ENCODE results near the gene IGLON5. TPM values are rescaled to one million over a fixed set of nuclear protein-coding genes. Genes with fewer than 3 reads are reported as not detected.

IGLON5 gene
- polyA plus RNA-seq = 1 to 10 TPM in 1 of 3 donors, under 1 TPM in 2; 0.11 to 1.1 (median 0.28) TPM

DNA sequence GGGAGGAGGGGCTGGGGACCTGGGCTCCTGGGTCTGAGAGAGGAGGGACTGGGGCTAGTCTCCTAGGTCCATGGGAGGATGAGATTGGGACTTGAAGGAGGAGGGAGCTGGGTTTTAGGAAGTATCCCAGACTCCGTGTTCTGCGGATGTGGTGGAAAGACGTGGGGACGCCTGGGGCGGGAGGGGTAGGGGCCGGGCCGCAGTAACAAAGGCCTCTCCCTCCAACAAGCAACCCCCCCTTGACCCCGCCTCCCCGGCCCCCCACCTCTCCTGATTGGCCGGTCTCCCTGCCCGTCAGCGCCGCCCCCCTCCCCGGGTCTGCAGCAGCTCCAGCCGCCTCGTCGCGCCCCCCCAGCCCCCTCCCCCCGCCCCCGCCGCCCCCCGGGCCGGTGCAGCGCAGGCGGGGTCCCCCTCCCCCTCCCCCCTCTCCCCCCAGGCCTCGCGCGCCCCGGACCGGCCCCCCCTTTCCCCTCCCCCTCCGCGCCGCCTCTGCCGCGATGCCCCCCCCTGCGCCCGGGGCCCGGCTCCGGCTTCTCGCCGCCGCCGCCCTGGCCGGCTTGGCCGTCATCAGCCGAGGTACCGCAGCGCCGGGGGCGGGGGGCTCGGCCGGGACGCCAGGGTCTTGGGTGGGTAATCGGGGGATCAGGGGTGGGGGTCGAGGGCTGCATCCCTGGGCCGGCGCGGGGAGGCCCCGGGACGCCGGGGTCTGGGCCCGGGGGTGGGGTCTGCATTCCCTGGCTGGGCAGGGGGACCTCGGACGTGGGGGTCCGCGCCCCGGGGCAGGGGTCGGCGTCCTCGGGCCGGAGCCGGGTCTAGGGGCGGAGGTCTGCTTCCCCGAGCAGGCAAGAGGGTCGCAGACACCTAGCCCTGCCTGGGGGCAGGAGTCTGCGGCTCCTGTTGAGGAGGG is at the start of gene IGLON5:
Gene IGLON5 (plus strand): TSS at position 294 of the 907 bp plus-strand sequence. CDS start 204 bp downstream, at position 498.
- WGBS, 3 donors = 2 to 5% (median 4%) methylated on average over 29 to 56 of the region's 76 CpGs

DNA sequence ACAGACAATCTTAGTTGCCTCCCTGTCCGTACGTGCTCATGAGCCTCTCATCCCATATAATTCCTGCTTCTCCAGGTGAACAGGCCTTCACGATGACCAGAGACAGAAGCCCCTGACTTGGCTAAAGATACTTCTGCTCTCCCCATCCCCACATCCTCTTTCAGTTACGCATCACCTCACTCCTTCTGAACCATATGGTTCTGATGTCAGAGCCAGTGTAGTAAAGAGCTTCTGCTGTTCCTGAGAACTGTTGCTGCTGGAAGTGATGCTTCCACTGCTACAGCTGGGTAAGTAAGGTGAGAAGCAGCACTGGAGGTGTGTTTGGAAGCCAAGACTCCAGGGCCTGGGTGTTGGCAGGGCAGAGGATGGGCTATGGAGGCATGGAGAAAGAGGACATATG is 47.6 kb upstream of the IGLON5 start:
- H3K27ac ChIP-seq (ENCODE audit: low read depth, low read length) = no peak overlapping the region
- 66 to 74% (median 71%) methylated on average over 4 of the region's 4 CpGs for WGBS, 3 donors

More for the DNA sequence above, at the start of gene IGLON5:
- H3K27ac ChIP-seq (ENCODE audit: low read depth, low read length) = no peak within 1 kb of the TSS

DNA sequence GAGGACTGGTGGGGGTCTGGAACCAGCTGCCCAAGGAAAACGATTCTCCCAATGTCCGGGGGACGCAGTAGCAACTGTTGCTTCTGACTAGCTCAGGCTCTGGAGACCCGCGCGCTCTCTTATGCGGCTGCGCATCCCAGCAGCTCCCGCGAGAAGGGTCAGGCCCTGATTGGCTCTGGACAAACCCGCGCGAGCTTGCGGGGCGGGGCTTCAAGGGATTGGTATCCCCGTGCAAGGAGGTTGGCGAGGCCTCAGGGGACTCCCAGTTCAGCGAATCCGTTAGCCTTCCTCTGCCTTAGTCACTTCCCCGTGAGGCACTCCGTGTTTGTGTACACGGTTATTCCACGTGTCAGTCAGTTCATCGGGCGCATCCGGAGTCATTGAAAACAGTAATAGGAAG is 40.4 kb upstream of the IGLON5 start:
- 50 to 58% (median 55%) methylated on average over 26 of the region's 26 CpGs for WGBS, 3 donors
- H3K27ac ChIP-seq (ENCODE audit: low read depth, low read length) = no peak overlapping the region

DNA sequence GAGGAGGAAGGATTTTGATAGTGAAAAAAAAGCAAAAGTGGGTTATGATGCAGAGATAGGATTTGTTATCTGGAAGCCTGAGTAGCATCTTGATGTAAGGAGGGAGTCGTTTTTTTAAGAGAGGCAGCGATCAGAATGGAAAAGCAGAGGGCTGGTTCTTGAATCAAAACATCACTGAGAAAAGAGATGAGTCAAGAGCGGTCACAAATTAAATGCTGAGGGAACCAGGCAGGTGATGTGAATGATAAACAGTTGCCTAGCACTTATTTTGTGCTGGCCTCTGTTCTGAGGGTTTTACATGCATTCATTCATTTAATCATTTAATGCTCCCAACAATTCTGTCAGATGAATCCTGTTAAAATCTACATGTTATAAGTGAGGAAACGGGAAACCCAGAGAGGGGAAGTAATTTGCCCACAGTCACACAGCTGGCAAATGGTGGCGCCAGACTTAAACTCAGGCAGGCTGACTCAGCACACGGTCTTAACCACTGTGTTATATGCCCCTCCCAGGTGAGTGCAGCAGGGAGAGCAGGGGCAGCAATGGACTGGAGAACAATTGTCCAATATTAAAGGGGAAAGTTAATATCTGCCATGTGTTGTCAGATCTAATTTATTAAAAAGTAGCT is 39.1 kb upstream of the IGLON5 start:
- no peak overlapping the region for H3K27ac ChIP-seq (ENCODE audit: low read depth, low read length)
- 49 to 59% (median 51%) methylated on average over 6 of the region's 6 CpGs for WGBS, 3 donors

DNA sequence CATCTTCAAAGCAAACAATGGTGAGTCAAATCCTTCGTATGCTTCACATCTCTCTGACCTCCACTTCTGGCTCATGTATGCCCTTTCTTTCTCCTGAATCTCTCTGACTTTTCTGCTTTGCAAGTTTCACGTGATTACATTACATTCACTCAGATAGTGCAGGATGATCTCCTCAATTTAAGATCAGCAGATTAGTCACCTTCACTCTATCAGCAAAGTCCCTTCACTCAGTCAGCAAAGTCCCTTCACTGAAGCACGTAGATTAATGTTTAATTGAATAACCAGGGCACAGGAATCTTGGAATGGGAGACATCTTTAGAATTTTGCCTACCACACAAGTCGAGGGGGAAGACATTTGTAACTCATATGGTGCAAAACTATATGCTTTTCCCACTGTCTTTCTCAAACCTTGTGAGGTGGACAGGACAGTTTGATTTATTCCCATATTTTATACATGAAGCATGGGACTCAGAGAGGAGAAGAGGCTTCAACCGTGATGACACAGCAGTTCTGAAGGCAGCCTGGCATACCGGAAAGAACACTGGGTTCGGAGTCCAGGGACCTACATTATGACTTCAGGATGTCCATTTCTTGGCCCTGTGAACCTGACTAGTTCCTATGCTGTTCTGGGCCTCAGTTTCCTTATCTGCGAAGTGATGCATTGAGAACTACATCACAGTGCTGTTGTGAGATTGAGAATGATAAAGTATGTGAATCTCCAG is 37.2 kb upstream of the IGLON5 start:
- 68 to 86% (median 86%) methylated on average over 8 of the region's 8 CpGs for WGBS, 3 donors
- H3K27ac ChIP-seq (ENCODE audit: low read depth, low read length) = no peak overlapping the region

DNA sequence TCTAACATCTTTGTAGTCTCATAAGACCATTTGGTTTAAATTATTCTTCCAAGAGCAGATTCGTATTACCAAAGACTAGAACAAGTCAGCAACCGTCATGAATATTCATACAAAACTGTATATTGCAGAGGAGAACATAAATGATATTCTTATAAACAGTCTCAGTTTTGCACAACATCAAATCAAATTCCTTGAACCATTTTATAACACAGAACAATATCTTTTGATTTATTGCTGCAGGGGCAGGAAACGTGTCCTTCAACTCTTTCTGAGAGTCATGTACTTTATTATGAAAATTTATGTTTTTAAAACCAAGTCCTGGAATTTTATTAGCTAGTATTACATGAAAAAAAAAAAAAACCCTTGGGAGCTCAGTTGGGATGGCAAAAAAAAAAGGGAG is 34.3 kb upstream of the IGLON5 start:
- 58 to 70% (median 64%) methylated on average over 3 of the region's 3 CpGs for WGBS, 3 donors
- H3K27ac ChIP-seq (ENCODE audit: low read depth, low read length) = no peak overlapping the region

DNA sequence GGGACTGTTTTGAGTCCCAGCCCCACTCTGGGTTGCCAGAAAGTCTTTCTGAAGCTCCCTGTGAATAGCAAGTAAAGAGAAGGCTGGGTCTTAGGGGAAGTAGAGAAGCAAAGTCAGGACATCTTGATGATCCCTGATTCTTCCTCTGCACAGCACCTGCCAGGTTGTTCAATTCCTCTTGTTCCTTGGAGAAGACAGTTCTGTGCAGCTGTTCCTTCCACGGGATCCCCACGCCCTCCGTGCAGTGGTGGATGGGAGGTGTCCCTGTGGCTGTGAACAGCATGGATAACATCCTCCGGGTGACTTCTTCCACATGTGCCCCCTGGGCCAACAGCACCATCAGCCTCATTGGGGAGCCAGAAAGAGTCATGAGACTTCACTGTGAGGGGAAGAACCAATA is 29.1 kb upstream of the IGLON5 start:
- no peak overlapping the region for H3K27ac ChIP-seq (ENCODE audit: low read depth, low read length)
- 84 to 86% (median 84%) methylated on average over 4 of the region's 4 CpGs for WGBS, 3 donors

DNA sequence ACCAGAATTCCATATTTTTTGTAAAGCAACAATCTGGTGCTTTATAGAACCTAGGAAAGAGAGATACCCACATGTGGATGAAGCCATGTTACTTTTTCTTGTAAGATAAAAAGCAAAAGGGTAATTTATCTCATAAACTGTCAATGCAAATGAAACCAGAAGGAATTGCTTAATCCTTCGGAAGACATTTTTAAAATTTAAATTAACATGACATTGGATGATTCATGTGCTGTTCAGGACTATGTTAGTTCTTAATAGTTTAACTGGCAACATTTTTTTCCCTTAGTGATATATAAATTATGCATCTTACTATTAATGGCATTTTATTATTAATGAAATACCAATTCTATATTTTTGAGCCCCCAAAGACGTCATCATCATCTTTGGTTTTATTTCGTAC is 25.8 kb upstream of the IGLON5 start:
- WGBS, 3 donors = 67 to 78% (median 68%) methylated on average over 3 of the region's 3 CpGs
- H3K27ac ChIP-seq (ENCODE audit: low read depth, low read length) = no peak overlapping the region

DNA sequence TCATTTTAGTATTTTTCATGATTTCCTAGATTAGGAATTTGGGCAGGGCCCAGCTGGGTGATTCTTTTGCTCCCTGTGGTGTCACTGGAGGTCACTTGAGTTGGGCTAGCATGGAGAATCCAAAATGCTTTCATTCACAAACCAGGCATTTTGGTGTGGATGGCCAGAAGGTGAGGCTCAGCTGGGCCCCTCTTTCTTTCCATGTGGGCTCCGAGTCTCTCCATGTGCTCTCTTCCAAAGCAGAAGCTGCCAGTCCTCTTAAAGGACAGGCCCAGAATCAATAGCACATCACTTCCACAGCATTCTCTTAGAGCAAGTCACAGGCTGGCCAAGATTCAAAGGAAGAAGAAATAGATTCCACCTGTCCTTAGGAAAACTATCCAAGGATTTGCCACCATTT is 21.8 kb upstream of the IGLON5 start:
- WGBS, 3 donors = 48 to 88% (median 85%) methylated on average over 1 of the region's 1 CpG
- H3K27ac ChIP-seq (ENCODE audit: low read depth, low read length) = no peak overlapping the region

DNA sequence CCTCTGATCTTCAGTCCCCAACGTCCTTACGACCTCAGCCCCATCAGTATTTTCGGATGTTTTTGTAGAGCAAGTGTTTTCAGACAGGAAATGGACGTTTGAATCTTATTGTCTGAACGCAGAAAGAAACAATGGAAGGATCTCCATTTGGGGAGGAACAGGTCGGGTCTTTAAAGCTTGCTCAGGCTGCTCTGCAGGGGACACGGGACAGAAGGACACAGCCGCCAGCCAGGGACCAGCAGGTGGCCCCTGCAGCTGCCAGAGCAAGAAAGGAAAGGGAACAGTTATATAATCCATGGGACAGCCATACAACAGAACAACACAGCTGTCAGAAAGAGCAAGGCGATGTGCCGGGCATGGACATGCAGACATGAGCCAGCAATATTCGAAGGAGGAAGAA is 18.5 kb upstream of the IGLON5 start:
- WGBS, 3 donors = 21 to 47% (median 28%) methylated on average over 11 of the region's 11 CpGs
- H3K27ac ChIP-seq (ENCODE audit: low read depth, low read length) = no peak overlapping the region

DNA sequence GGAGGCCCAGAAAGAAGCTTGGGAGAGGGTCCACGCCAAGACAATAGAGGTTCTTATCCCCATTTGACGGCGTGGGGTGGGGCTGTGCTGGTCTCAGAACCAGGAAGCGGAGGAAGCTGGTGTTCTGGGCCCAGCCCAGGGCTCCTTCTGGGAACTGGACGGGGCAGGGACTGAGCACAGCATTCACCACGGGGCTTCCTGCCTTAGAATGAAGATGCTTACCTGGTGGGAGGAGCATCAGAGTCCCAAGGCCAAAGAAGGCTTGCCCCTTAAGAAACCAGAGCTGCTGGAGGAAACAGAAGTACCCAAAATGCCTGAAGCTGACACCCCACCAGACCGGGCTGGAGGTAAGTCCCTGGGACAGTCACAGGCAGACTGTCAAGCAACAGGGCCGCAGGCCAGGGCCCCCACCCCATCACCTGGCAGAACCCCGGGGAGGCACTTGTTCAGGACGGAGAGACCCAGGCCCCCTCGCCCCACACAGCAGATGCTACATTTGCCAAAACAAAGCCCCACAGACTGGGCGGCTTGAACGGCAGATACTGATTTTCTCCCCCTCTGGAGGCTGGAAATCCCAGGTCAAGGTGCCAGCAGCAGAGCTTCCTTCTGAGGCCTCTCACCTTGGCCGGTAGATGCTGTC is 17.8 kb upstream of the IGLON5 start:
- 57 to 75% (median 74%) methylated on average over 13 to 14 of the region's 14 CpGs for WGBS, 3 donors
- H3K27ac ChIP-seq (ENCODE audit: low read depth, low read length) = no peak overlapping the region

DNA sequence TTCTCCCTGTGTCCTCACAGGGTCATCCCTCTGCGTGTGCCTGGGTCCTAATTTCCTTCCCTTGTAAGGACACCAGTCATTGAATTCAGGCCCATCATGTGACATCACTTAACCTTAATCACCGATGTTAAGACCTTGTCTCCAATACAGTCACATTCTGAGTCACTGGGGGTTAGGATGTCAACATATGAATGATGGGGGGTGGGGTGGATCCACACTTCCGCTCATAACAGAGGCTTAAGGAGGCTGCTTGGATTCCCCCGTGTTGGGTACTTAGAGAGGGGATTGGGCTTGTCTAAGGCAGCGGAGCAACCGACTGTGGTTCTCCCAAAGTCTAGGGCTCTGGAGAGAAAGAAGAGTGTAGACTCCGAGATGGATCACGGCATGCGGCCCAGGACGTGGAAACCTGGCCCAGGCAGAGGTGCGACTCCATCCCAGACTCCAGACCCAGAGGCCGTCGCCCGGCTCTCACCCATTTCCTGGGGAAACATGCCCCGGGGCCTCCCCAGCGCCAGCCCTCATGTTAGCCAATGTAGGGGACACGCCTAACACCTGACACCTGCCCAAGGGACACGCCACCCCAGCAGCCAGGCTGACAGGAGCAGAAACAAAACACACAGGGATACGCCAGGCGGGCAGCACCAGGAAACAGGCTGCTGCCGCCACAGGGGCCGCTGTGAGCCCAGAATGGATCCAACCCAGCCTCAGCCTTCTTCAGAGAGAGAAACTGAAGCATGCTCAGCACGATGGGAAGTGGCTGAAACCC is 17.1 kb upstream of the IGLON5 start:
- WGBS, 3 donors = 58 to 74% (median 70%) methylated on average over 23 of the region's 23 CpGs
- no peak overlapping the region for H3K27ac ChIP-seq (ENCODE audit: low read depth, low read length)

DNA sequence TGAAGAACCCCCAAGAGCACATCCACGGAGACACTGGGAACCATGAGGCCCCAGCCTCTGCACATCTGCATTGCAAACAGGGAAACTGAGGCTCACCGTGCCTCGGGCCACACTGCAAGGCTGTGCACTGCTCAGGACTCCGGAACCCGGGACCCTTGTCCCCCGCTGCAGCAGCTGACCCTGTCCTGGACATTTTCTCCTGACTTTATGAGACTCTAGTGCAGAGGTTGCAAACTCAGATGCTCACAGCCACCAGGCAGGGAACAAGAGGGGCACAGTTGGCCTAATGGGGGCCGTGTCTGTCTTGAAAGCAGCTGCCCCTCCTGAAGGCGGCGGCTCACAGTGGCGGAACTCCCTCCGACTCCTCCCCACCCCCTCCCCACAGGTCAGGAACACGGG is 16.5 kb upstream of the IGLON5 start:
- no peak overlapping the region for H3K27ac ChIP-seq (ENCODE audit: low read depth, low read length)
- WGBS, 3 donors = 51 to 62% (median 51%) methylated on average over 12 of the region's 12 CpGs

DNA sequence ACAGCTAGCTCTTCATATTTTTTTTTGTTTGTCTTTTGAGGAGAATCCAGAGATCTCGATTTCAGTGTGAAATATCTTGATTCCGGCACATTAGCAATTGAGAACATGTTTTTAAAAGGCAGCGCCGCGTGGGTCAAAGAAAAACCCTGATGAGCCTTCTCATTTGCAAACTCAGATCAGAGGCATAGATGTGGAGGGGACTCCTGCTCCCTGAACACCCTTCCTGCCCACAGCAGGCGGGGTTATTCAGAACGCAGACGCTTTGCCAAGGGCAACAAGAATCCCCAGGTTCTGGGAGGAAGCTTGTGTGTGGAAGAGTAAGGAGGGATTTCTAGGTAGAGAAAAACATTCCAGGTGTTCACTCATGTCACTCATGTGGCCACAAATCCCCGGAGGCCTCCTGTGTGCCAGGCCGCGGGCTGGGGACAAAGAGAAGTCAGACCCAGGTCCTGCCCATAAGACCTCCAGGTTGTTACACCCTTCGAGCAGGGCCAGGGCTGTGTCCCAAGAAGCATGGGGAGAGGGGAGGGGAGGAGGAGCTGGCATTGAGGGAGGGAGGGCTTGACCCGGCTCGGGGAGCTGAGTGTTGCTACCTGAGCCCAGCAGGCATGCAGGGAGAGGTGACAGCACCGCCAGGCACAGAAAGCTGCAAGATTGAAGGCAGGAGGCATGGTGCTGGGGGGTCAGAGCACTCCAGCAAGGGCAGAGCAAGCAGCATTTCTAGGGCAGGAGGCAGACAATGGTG is 15.9 kb upstream of the IGLON5 start:
- WGBS, 3 donors = 34 to 53% (median 49%) methylated on average over 15 of the region's 15 CpGs
- no peak overlapping the region for H3K27ac ChIP-seq (ENCODE audit: low read depth, low read length)

DNA sequence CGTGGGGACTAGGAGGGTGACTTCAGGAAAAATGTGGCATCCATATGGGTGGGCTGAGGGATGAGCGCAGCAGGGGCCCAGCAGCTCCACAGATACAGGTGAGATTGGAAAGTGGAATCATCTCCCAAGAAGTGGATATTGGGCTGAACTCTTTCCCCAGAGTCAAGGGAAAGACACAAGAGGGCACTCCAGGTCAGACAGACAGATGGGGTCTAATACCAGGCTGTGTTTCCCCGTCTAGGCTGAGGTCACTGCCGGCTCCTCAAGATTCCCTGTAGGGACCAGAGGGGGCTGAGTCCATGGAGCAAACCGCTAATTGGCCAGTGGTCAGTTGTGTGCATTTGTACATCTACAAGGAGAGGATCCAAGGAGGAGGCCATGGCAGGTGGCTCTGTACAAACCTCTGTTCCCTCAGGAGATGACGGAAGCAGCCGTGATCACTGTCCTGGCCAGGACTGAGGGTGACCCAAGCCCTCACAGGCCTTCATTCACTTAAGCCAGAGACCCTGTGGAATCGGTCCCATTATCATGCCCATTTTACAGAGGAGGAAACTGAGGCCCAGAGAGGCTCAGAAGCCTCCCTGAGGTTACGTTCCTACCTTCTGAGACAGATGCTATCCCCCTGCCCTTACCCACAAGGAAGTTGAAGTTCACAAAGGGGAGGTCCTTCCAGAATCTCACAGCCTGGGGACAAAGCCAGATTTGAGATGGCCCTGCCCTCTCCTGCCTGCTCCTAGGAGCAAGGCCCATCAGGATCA is 14.9 kb upstream of the IGLON5 start:
- H3K27ac ChIP-seq (ENCODE audit: low read depth, low read length) = no peak overlapping the region

DNA sequence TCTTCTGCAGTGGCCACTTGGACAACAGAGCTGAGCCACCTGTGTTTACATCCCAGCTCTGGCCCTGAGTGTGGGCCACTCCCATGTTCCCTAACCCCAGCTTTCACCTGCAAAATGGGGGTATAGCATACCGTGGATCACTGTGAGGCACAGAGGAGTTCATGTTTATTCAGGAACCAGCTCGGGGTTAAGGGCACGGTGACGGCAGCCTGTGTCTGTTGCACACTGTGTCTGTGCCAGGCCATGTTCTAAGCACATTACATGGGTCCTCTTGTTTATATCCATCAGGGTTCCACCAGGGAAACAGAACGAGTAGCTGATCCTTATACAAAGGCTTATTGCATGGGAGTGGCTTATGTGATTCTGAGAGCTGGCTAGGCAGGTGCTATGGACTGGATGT is 14.0 kb upstream of the IGLON5 start:
- 50 to 74% (median 65%) methylated on average over 5 of the region's 5 CpGs for WGBS, 3 donors
- no peak overlapping the region for H3K27ac ChIP-seq (ENCODE audit: low read depth, low read length)

More for the DNA sequence above, 14.9 kb upstream of the IGLON5 start:
- WGBS, 3 donors = 48 to 63% (median 58%) methylated on average over 9 of the region's 9 CpGs

DNA sequence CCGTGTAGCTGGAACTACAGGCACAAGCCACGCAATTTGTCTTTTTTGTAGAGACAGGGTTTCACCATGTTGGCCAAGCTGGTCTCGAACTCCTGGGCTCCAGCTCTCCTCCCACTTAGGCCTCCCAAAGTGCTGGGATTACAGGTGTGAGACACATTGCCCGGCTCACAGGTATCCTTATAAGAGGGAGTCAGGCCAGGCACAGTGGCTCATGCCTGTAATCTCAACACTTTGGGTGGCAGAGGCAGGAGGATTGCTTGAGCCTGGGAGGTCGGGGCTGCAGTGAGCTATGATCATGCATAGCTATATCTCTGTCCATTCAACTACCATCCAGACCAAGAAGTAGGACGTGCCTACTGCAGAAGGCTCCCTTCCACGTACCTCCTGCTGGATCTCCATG is 10.2 kb upstream of the IGLON5 start:
- H3K27ac ChIP-seq (ENCODE audit: low read depth, low read length) = no peak overlapping the region
- WGBS, 3 donors = 69 to 74% (median 73%) methylated on average over 7 of the region's 7 CpGs

Measured in adipose tissue (tissue), 3 donors.